HG02571 (cell line): ENCODE data around the gene PLCB1.

Experiments
- ATAC-seq: cut with Tn5 transposase; IDR thresholded peaks from one replicate; pipeline ENCODE4 v1.9.1; 2021; ENCODE audit warnings: mild to moderate bottlenecking, moderate library complexity; ENCODE audit not compliant: unreplicated experiment

PLCB1 gene

DNA sequence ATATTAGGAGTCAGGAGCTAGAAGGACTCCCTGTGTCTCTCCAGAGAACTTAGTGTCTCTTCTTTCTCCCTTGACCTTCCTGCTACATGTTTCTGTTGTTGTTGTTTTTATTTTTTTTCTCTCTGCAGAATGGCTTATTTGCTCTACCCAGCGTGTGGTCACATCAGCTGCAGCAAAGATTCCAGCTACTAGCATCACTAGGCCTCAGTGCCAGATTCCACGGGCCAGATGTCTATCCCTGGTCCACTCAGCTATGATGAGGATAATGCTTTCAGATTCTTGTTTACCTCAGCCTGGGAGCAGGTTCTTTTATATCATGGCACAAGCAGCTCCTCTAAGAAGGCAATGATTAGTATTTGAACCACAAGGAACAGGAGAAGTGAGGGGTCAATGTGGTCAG is 110.0 kb downstream of the PLCB1 start:
- no peak for ATAC-seq

- no peak for ATAC-seq
Measured at GRCh38 chr20:8242827-8243724, 111.0 kb downstream of the PLCB1 start.

DNA sequence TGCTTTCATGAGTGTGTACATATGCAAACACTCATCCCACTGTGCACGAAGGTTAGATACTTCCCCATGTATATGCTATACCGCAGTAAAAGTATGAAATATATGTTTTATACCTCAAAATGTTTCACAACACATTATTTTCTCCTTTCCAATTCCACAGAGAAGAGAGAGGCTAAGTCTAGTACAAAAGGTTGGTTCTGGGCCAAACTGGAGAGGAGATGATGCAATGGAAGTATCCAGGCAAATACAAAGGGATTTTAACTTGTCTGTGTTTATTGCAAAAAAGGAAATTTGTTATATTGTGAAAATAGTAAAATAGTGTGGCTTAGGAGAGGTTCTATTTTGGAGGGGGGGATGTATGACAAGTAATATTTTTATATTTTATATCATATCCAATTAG is 112.6 kb downstream of the PLCB1 start:
- ATAC-seq = no peak

- ATAC-seq = no peak
Measured at GRCh38 chr20:8246153-8246552, 114.1 kb downstream of the PLCB1 start.

GRCh38 chr20:8246716-8247115 is 114.7 kb downstream of the PLCB1 start:
- ATAC-seq = no peak

GRCh38 chr20:8248051-8248450 is 116.0 kb downstream of the PLCB1 start:
- ATAC-seq = no peak

DNA sequence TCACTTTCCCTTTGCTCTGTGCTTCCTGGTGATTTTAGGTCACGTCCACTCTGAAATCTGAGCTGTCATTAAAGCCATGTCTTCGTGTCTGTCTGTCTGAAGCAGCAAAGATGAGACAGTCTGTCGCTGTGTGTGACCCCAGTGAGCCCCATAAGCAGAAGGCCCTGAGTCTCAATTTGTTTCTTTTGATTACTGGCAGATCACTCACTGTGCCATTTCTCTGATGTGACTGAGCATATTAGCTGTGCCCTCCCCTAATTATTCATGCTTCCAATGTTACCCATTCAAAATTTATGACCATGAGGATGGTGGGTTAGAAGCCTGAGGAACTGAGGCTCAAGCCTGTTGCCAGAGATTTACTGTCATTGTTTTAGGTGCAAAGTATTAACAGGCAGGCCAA is 117.6 kb downstream of the PLCB1 start:
- ATAC-seq = no peak

- ATAC-seq = no peak
Measured at GRCh38 chr20:8250539-8251200, 118.6 kb downstream of the PLCB1 start.

DNA sequence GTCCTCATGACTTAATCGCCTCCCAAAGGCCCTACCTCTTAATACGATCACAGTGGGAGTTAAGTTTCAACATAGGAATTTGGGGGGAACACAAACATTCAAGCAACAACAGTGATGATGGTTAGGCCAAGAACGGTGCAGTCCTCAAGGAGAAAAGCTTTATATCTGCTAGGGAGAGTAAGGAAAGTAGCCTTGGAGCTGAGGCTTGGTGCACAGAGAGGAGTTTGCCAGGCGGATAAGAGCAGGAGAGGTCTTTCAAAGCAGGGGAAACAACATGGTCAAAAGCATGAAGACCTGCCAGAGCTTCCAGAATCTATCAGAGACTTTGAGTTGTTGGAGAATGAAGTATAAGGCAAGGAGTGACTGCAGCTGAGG is 119.1 kb downstream of the PLCB1 start:
- ATAC-seq = no peak

- no peak for ATAC-seq
Measured at GRCh38 chr20:8254911-8255582, 123.0 kb downstream of the PLCB1 start.

- no peak for ATAC-seq
Measured at GRCh38 chr20:8255945-8256632, 124.0 kb downstream of the PLCB1 start.

- ATAC-seq = no peak
Measured at GRCh38 chr20:8260837-8261251, 128.8 kb downstream of the PLCB1 start.

- ATAC-seq = no peak
Measured at GRCh38 chr20:8262721-8263120, 130.7 kb downstream of the PLCB1 start.

DNA sequence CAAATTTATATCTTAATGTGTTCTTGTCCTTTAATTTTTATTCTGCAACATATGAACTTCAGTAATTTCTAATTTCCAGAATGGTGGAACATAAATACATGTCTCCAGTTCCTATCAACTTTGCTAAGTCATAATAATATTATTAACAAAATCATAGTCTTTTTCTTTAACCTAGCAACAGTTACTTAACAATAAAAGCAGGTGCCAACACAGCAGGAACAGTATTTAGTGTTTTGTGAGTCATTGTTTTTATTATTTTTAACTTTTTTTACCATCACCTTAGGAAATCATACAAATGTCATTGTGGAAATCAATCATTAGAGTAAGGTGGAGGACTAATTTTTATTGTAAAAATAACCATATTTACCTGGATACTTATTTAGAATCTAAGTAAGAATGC is 133.5 kb downstream of the PLCB1 start:
- no peak for ATAC-seq

DNA sequence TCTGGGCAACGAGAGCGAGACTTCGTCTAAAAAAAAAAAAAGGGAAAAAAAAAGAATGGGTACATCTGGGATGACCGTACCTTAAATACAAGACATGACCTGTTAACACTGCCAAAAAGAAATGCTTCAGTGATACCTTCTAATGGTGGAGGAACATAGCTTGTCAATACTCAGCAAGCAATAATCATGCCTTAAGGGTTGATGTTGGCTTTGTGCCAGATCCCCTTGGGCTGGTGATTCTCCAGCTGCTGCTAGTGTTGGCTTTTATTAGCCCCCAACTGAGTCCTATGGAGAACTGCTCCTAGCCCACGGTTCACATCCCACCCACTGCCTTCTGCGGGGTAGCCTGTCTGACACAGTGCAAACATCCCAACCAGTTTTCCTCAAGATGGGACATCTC is 134.9 kb downstream of the PLCB1 start:
- ATAC-seq = no peak

DNA sequence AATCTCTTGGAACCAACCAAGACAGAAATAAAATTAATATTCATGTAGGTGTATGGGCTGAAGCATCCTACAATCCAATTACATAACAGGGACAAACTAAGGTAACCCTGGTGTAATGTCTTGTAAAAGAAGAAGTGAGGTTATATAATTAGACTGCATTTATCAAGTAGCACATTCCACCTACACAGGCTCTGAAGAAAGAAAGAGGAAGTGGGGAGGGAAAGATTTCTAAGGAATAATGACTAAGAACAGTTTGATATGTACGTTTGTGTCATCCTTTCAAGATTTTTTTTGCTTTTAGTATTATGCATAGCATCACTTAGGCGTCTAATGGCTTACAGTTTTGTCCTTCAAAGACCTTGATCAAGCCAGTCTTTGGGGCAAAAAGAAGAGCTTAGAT is 139.7 kb downstream of the PLCB1 start:
- no peak for ATAC-seq

DNA sequence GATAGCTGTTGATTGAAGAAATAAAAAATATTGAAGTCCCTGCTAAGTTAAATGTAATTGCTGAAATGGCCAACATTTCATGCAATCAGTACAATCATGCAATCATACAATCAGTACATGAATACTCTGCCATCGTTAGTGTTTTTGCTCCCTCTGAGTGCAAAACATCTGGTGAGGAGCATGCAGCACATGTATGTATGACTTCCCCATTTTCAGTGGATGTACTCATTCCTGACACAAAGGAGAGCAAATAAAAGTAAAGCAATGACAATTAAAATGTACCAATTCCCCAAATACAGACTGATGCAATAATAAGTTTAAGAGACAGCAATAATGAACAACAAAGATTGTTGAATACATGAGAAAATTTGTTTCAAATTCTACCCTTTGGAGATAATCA is 140.7 kb downstream of the PLCB1 start:
- ATAC-seq = no peak

GRCh38 chr20:8284902-8285301 is 152.8 kb downstream of the PLCB1 start:
- no peak for ATAC-seq

DNA sequence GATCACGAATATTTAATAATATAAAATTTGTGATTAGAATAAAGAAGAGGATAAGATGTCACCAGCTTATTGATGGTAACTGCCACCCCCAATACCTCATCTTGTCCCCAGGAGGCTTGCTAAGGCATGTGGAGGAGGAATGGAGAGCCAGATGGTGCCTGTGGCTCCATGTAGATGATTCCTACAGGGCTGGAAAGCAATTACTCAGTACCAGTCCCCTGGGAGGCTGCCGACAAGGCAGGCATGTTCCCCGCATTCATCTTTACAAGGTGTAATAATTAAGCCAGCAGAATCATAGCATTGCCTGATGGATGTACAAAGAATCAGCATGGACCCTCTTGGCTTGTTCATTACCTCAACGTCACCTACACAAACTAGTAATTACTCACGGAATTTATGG is 155.3 kb downstream of the PLCB1 start:
- ATAC-seq = no peak

- no peak for ATAC-seq
Measured at GRCh38 chr20:8291200-8291599, 159.1 kb downstream of the PLCB1 start.

DNA sequence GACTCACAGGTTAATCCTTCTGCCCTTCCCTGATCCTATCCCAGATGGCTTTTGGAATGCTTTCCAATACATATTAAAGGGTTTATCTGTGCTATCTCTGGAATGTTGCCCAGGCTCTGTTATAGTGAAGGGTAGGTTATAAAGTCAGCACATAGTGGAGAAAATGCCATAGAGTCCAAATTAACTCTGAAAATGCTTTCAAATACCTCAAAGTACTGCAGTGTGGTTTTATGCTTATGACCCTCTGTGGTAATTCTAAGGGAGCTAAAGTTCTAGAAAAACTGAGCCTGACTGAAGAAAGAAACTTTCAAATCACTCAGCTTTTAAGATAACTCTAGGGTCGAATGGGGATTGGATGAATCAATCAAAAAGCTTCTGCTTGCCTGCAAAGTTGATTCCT is 159.8 kb downstream of the PLCB1 start:
- no peak for ATAC-seq
